GM12875 (cell line): ENCODE results near the gene ABCC9.

Experiments
- H3K4me3 ChIP-seq: one replicate; pipeline ENCODE4 v1.5.1; 2011; ENCODE audit warnings: low read depth, low read length, control low read depth
- CTCF ChIP-seq: IDR thresholded peaks from 2 replicates; pipeline ENCODE4 v1.5.1; 2011; ENCODE audit warnings: low read depth, mild to moderate bottlenecking, control low read depth, inconsistent platforms, low read length, moderate library complexity, borderline replicate concordance; ENCODE audit not compliant: insufficient read depth

The ABCC9 gene

GRCh38 chr12:21962236-21962635, 21.0 kb upstream of the ABCC9 start:
- H3K4me3 ChIP-seq: no peak overlapping the region
- TF ChIP-seq CTCF: no peak

GRCh38 chr12:21950649-21951048, 9.4 kb upstream of the ABCC9 start:
- no peak overlapping the region for H3K4me3 ChIP-seq
- no peak for TF ChIP-seq CTCF

- no peak for TF ChIP-seq CTCF
- no peak overlapping the region for H3K4me3 ChIP-seq
These were observed 7.8 kb upstream of the ABCC9 start for GRCh38 chr12:21949036-21949435.

GRCh38 chr12:21946983-21947382, 5.8 kb upstream of the ABCC9 start:
- no peak overlapping the region for H3K4me3 ChIP-seq
- no peak for TF ChIP-seq CTCF

- TF ChIP-seq CTCF: no peak
- no peak overlapping the region for H3K4me3 ChIP-seq
These were observed 3.8 kb upstream of the ABCC9 start for GRCh38 chr12:21945002-21945401.

- no peak for TF ChIP-seq CTCF
- H3K4me3 ChIP-seq: no peak overlapping the region
These were observed 1.1 kb upstream of the ABCC9 start for GRCh38 chr12:21942377-21942703.

- TF ChIP-seq CTCF: no peak
- no peak overlapping the region for H3K4me3 ChIP-seq
These were observed 515 bp upstream of the ABCC9 start for GRCh38 chr12:21941506-21942376.
